ENCODE measurements around the gene UBL4A.

Gene UBL4A

GRCh38 chrX:154449618-154450017, 36.8 kb downstream of the UBL4A start:
- TF ChIP-seq GATA3 (IDR thresholded peaks at IDR 0.05; ENCODE audit: low read depth, low read length) (no peak), GATA2 (IDR thresholded peaks at IDR 0.05; ENCODE audit: low read depth, low read length) (no peak)

GRCh38 chrX:154448484-154448883, 37.9 kb downstream of the UBL4A start:
- TF ChIP-seq GATA2 (IDR thresholded peaks at IDR 0.05; ENCODE audit: low read depth, low read length), result no peak

- TF ChIP-seq GATA3 (IDR thresholded peaks at IDR 0.05; ENCODE audit: low read depth, low read length) (no peak), GATA2 (IDR thresholded peaks at IDR 0.05; ENCODE audit: low read depth, low read length) (no peak)
Observed at GRCh38 chrX:154446430-154446829, 40.0 kb downstream of the UBL4A start.

- TF ChIP-seq GATA3 (IDR thresholded peaks at IDR 0.05; ENCODE audit: low read depth, low read length) (no peak), GATA2 (IDR thresholded peaks at IDR 0.05; ENCODE audit: low read depth, low read length) (no peak)
Observed at GRCh38 chrX:154445776-154446175, 40.6 kb downstream of the UBL4A start.

GRCh38 chrX:154444755-154445246, 41.6 kb downstream of the UBL4A start:
- TF ChIP-seq GATA2 (IDR thresholded peaks at IDR 0.05; ENCODE audit: low read depth, low read length) (no peak), GATA3 (IDR thresholded peaks at IDR 0.05; ENCODE audit: low read depth, low read length) (no peak)

- no peak for TF ChIP-seq GATA3 (IDR thresholded peaks at IDR 0.05; ENCODE audit: low read depth, low read length)
- TF ChIP-seq GATA2 (IDR thresholded peaks at IDR 0.05; ENCODE audit: low read depth, low read length), result no peak
Observed at GRCh38 chrX:154443992-154444754, 42.2 kb downstream of the UBL4A start, which contains the start of gene FAM50A. Gene FAM50A (plus strand): TSS chrX:154444141. CDS start chrX:154444236, 95 bp downstream.

GRCh38 chrX:154443479-154443910, 42.9 kb downstream of the UBL4A start:
- TF ChIP-seq GATA3 (IDR thresholded peaks at IDR 0.05; ENCODE audit: low read depth, low read length) (no peak), GATA2 (IDR thresholded peaks at IDR 0.05; ENCODE audit: low read depth, low read length) (no peak)

- TF ChIP-seq GATA2 (IDR thresholded peaks at IDR 0.05; ENCODE audit: low read depth, low read length) (no peak), GATA3 (IDR thresholded peaks at IDR 0.05; ENCODE audit: low read depth, low read length) (no peak)
Observed at GRCh38 chrX:154441984-154442707, 44.3 kb downstream of the UBL4A start.

GRCh38 chrX:154441564-154441963, 44.9 kb downstream of the UBL4A start:
- TF ChIP-seq GATA3 (IDR thresholded peaks at IDR 0.05; ENCODE audit: low read depth, low read length), result no peak
- no peak for TF ChIP-seq GATA2 (IDR thresholded peaks at IDR 0.05; ENCODE audit: low read depth, low read length)

GRCh38 chrX:154440623-154441357, 45.6 kb downstream of the UBL4A start:
- TF ChIP-seq GATA3 (IDR thresholded peaks at IDR 0.05; ENCODE audit: low read depth, low read length) (no peak), GATA2 (IDR thresholded peaks at IDR 0.05; ENCODE audit: low read depth, low read length) (no peak)

- TF ChIP-seq GATA2 (IDR thresholded peaks at IDR 0.05; ENCODE audit: low read depth, low read length) (no peak), GATA3 (IDR thresholded peaks at IDR 0.05; ENCODE audit: low read depth, low read length) (no peak)
Observed at GRCh38 chrX:154439841-154440240, 46.6 kb downstream of the UBL4A start.

- no peak for TF ChIP-seq GATA2 (IDR thresholded peaks at IDR 0.05; ENCODE audit: low read depth, low read length)
- TF ChIP-seq GATA3 (IDR thresholded peaks at IDR 0.05; ENCODE audit: low read depth, low read length), result no peak
Observed at GRCh38 chrX:154437971-154438893, 48.2 kb downstream of the UBL4A start.
